Activated T-cell treated with anti-CD3 and anti-CD28 coated beads for 48 hours (primary cell): Measurements from ENCODE around the gene GLI3.

Experiments
- DNase-seq: peaks from one replicate; pipeline ENCODE4 v3.0.0-alpha.2; 2020; ENCODE audit warnings: low read depth

GLI3 gene

GRCh38 chr7:42143711-42144600, 93.1 kb downstream of the GLI3 start:
- DNase-seq = no peak

GRCh38 chr7:42142089-42142488, 94.9 kb downstream of the GLI3 start:
- DNase-seq = no peak

GRCh38 chr7:42139751-42140150, 97.3 kb downstream of the GLI3 start:
- no peak for DNase-seq

GRCh38 chr7:42138691-42139090, 98.3 kb downstream of the GLI3 start:
- no peak for DNase-seq

DNA sequence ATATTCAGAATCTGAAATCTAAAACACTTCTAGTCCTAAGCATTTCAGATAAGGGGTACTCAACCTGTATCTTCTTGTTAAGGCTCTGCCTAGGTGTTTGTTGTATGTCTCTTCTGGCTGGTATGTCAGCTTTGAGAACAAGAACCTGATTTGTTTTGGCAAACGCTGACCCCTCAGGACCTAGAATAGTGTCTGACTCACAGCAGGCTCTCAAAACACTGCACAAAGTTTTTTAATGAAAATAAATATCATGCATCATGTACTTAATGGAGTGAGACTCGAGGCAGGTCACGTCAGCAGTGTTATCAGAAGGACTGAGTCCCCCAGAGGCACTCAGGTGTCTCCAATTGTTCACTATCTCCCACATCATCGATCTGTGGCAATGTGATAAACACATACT, 99.1 kb downstream of the GLI3 start:
- no peak for DNase-seq

- no peak for DNase-seq
Observed at GRCh38 chr7:42137431-42137830, 99.6 kb downstream of the GLI3 start.

GRCh38 chr7:42135728-42136127, 101.3 kb downstream of the GLI3 start:
- DNase-seq = no peak

GRCh38 chr7:42134276-42134876, 102.6 kb downstream of the GLI3 start:
- no peak for DNase-seq

- no peak for DNase-seq
Observed at GRCh38 chr7:42133321-42133720, 103.7 kb downstream of the GLI3 start.

DNA sequence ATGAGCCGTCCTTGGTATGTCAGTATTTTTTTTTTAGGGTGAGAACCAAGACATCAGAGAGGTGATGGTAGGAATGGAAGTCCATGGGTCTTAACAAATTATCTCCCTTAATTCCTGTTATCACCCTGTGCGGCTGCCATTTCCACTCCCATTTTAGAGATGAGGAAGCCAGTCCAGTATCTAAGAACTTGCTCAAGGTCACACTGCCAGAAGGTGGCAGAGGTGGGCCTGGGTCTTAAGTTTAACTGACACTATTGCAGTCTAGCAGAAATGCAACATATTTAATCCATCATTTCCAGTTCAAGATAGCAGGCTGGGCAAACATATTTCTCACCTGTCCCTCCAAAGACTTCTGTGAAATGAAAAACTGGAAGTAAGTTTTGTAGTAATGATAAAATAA, 108.3 kb downstream of the GLI3 start:
- DNase-seq = no peak

DNA sequence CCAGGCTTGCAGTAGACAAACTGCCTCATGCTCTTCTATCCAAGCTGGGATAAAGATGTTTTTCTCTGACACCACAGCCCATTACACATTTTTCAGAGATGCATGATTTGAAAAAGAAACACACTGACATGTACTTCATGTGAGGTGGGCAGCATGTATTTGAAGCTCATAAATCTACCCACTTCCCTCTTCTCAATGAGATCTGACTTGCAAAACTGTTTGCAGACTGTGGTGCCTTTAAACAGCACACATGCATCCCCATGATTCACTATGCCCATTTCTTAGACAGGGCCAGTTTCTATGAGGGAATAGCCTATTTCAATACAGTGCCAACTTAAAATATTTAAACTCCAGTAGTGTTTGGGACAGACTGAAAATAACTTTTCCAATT, 109.8 kb downstream of the GLI3 start:
- DNase-seq = no peak

DNA sequence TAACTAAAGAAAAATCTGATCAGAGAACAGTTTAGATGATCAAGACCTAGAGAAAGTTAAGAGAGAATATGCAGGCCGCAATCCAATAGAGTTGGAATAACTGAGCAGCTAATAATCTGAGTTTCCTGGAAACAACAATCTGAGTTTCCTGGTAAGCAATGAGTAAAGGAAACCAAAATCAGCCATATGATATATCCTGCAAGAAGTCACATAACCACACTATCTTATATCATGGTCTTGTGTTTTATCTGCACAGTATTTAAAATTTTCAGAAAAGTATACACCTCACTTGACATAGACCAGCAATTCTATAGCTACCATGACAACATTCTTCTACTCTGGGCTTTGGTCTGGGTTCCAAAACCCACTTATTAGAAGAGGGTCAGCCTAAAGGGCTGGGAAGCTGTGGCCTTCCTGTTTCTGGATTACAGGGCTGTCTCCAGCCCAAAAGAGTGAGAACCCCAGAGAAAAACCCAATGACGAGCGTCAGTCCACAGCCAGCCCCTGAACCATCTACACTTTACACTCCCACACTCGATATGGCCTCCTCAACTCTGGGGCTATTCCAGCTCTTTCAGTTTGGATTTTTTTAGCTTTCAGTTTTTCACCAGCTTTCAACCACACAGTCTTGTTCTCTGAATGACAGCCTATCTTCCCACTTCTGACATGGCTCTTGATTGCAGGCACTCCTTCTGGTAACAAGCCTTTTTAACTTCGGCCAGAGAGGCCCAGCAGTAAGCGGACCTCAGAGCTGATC, 110.4 kb downstream of the GLI3 start:
- no peak for DNase-seq

- no peak for DNase-seq
Observed at GRCh38 chr7:42125321-42125720, 111.7 kb downstream of the GLI3 start.

GRCh38 chr7:42123716-42124115, 113.3 kb downstream of the GLI3 start:
- DNase-seq = no peak

- no peak for DNase-seq
Observed at GRCh38 chr7:42120191-42120590, 116.8 kb downstream of the GLI3 start.

GRCh38 chr7:42117201-42117600, 119.8 kb downstream of the GLI3 start:
- DNase-seq = no peak

GRCh38 chr7:42115795-42116194, 121.2 kb downstream of the GLI3 start:
- no peak for DNase-seq

- no peak for DNase-seq
Observed at GRCh38 chr7:42110333-42110732, 126.7 kb downstream of the GLI3 start.

DNA sequence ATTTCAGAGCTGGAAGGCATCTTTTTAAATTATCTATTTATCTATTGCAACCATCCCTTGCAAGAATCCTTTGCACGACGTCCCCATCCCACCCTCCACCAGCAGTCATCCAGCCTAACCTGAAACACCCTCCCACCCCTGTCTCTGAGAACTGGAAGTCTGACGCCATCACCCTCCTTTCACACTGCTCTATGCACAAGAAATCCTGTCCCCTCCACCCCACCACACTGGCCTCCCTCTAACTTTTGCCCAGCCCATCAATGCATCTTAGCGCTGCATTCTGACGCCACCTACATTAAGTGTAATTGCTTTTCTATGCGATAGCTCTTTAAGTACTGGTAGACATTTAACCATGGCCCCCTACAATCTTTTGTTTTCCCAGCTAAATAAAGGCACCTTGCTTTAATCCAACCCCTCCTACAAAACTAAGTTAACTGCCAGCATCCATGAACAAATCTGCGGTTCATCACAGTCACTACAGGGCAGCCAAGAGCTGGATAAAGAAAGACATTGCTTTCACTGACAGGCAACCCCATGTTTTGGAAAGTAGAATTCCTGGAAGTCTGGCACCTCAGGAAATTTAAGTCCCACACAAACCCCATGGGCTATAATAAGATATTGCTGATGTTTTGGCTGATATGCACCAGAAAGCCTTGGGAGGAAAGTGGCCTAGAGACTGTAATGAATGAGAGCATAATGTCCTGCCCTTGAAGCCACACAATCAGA, 128.0 kb downstream of the GLI3 start:
- no peak for DNase-seq

DNA sequence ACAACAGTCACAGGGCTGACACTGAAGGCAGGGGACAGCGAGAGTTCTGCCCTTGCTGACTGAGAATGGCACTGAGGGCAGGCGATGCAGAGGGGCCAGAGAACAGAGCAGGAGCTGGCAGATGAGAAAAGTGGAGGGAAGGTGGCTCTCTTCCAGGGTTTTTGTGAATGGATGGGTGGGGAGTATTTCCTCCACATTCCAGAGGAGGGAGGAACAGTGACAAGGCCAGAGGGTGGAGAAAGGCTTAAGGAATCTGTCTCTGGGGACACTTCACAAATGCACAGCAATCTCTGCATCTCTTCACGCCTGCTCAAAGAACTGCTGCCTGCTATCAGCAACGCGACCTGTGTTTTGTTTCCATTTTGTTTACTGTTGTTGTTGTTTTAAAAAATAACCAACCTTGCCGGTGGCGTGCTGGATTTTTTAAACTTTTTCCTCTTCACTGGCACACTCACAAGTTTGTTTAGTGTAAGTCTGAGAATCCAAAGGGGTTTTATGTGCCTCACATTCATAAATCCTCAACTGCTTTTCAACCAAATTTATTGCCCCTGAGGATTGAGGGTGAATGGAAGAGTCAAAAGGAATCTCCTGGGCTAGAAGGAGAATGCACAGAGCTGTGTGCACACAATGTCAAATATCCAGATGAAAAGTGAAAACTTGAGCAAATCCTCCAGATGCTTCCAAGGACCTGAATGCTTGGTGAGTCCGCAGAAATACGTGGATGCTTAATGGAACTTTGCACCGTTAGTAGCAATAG, 129.3 kb downstream of the GLI3 start:
- DNase-seq = no peak

DNA sequence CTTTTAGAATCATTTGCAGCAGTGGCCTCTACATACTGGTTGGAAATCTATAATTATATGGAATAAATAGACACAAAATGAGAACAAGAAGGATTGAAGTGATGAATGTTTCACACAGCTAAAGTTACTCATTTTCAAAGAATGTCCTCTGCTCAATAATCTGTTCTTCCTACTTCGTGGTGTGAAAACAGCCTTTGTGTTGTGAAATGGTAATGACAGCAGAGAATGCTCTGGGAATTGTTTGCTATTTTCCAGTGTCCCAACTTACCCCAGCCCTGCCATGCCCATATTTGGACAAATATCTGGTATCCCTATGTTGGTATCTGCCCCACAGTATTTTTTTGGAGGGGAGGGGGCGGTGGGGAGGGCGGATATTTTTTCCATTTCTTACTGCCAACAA, 130.4 kb downstream of the GLI3 start:
- no peak for DNase-seq
